Vagina (tissue), 2 donors: ENCODE data around the gene PKD1L1. TPM values are rescaled to one million over a fixed set of nuclear protein-coding genes. Genes with fewer than 3 reads are reported as not detected.

ENCODE experiments used
- DNase-seq, 2 donors: peaks; one replicate each; pipeline ENCODE4 v3.0.0-alpha.2; 2017; ENCODE audit errors: extremely low spot score in 2 of 2
- H3K27ac ChIP-seq: fragments of 200-600 bp; sonication (generic); one replicate; pipeline ENCODE4 v1.5.1; 2019
- H3K27me3 ChIP-seq: fragments of 200-600 bp; sonication (generic); one replicate; pipeline ENCODE4 v1.5.1; 2019
- H3K36me3 ChIP-seq, 2 donors: fragments of 200-600 bp; sonication (generic); one replicate each; pipeline ENCODE4 v1.5.1; 2017 to 2019
- H3K4me1 ChIP-seq: fragments of 200-600 bp; sonication (generic); one replicate; pipeline ENCODE4 v1.5.1; 2019
- H3K4me3 ChIP-seq, 2 donors: fragments of 200-600 bp; sonication (generic); 1 replicate in 1 of 2; 2 replicates in 1 of 2; pipeline ENCODE4 v1.5.1; 2016 to 2019
- H3K9me3 ChIP-seq: fragments of 200-600 bp; sonication (generic); one replicate; pipeline ENCODE4 v1.5.1; 2019
- POLR2A ChIP-seq, 2 donors: fragments of 450-650 bp; IDR thresholded peaks; one replicate each; pipeline ENCODE4 v1.6.1; 2017; ENCODE audit warnings: antibody characterized with exemption in 2 of 2, mild to moderate bottlenecking in 2 of 2, moderate library complexity in 2 of 2
- POLR2AphosphoS5 ChIP-seq, 2 donors: sonication (generic); formaldehyde crosslinking; IDR thresholded peaks; one replicate each; pipeline ENCODE4 v1.9.0; 2017; ENCODE audit warnings: antibody characterized with exemption in 2 of 2, mild to moderate bottlenecking in 2 of 2, low read depth in 1 of 2; ENCODE audit not compliant: insufficient read depth in 1 of 2
- intact Hi-C: fragments of 100-400 bp; cut with DNase I; formaldehyde crosslinking; loops from one replicate; pipeline ENCODE4 v1.15.1; 2023
- total RNA-seq: library from RNA; depleted of rRNA; stranded (reverse); fragments of >200 nt; gene quantifications from one replicate; pipeline ENCODE4 v1.2.3, GENCODE V29; 2016
- TF ChIP-seq, protein P1 (sequence below), 3 experiments: fragments of 450-650 bp in 2 of 3; fragments of 200-600 bp in 1 of 3; sonication (generic) in 1 of 3; IDR thresholded peaks; one replicate each; pipeline ENCODE4 v1.5.1; 2017 to 2019; ENCODE audit warnings: antibody characterized with exemption in 3 of 3, mild to moderate bottlenecking in 2 of 3, moderate library complexity in 2 of 3

The PKD1L1 gene
- total RNA-seq, 1 donor from 2014 or later = 0.49 TPM

DNA sequence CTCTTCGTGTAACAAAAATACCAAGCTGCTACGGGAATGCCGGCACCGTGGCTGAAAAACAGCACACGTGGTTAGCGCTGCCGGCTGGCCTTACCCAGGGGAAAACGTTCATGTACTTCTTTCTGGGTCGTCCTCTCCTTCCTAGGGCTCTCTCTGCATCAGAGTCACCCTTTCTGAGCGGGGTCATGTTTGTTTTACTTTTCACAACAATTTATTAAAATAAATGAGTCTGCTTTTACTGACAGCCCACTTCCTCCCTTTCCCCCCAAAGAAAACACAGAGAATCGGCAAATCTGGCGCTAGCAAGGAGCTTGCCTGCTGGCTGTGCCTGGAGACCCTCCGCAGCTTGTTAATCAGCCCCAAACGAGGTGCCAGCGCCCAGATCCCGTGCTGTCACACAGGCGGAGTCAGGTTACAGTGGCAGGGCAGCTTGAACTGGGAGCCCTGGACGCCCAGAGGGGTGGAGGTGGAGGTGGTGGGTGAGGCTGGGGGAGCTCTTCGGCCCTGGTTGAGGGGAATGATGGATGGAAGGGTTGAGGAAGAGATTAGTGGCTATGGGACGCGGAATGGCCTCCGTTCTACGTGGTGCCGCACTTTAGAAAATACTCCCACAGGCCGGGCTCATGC is 204.2 kb downstream of the PKD1L1 start:
- DNase-seq = no peak
- Histone ChIP-seq H3K27ac (no peak overlapping the region), H3K9me3 (no peaks in the 10 kb centered on the region), H3K4me1 (no peaks in the 10 kb centered on the region), H3K4me3 (no peak overlapping the region), H3K36me3 (no peaks in the 10 kb centered on the region), H3K27me3 (no peaks in the 10 kb centered on the region)
- intact Hi-C loops = no loop called here
- no peak for TF ChIP-seq POLR2AphosphoS5 (IDR thresholded peaks at IDR 0.05; ENCODE audit: insufficient read depth in 1 of 2, low read depth in 1 of 2)

DNA sequence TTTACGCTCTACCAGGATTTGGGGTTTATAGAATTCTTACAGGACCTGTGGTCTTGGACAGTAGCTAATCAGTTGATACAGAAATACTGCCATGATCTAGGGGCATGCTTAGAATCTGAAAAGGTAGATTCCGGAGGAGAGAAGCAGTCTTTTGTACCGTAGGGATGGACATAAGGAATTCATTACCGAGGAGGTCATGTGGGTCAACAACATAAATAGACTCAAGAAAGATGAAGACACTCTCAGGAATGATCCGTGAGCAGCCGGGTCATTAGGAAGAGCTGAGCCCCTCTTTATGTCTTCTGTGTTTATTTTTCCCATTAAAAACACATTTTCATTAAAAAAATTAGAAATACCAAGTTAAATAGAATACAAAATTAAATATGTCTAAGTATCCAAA is 206.3 kb downstream of the PKD1L1 start:
- TF ChIP-seq POLR2AphosphoS5 (IDR thresholded peaks at IDR 0.05; ENCODE audit: insufficient read depth in 1 of 2, low read depth in 1 of 2) (no peak), POLR2A (IDR thresholded peaks at IDR 0.05) (no peak)
- TF ChIP-seq, protein P1, sequence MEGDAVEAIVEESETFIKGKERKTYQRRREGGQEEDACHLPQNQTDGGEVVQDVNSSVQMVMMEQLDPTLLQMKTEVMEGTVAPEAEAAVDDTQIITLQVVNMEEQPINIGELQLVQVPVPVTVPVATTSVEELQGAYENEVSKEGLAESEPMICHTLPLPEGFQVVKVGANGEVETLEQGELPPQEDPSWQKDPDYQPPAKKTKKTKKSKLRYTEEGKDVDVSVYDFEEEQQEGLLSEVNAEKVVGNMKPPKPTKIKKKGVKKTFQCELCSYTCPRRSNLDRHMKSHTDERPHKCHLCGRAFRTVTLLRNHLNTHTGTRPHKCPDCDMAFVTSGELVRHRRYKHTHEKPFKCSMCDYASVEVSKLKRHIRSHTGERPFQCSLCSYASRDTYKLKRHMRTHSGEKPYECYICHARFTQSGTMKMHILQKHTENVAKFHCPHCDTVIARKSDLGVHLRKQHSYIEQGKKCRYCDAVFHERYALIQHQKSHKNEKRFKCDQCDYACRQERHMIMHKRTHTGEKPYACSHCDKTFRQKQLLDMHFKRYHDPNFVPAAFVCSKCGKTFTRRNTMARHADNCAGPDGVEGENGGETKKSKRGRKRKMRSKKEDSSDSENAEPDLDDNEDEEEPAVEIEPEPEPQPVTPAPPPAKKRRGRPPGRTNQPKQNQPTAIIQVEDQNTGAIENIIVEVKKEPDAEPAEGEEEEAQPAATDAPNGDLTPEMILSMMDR (IDR thresholded peaks at IDR 0.05) = no peak
- no peak overlapping the region for H3K27ac ChIP-seq
- no peaks in the 10 kb centered on the region for H3K9me3 ChIP-seq

DNA sequence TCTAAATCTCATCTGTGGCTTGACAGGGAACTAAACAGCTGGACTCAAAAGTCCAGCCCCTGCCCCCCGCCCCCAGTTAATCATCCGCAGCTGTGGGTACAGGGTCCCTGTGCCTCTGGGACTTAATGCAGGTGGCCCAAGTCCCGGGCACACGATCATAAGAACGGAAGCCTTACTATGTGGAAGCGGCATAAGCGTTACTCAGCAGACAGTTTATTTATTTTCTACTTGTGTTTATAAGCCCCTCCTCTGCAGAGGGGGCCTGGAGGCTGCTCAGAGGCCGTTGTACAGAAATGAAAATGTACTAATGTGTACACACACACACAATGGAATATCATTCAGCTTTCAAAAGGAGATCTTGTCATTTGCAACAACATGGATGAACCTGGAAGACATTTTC is 208.4 kb downstream of the PKD1L1 start:
- no peaks in the 10 kb centered on the region for H3K4me1 ChIP-seq
- H3K9me3 ChIP-seq = no peaks in the 10 kb centered on the region
- H3K36me3 ChIP-seq = no peaks in the 10 kb centered on the region
- no peak overlapping the region for H3K4me3 ChIP-seq
- TF ChIP-seq POLR2AphosphoS5 (IDR thresholded peaks at IDR 0.05; ENCODE audit: insufficient read depth in 1 of 2, low read depth in 1 of 2) = no peak
- TF ChIP-seq, protein P1 (IDR thresholded peaks at IDR 0.05) = no peak
- no peak for TF ChIP-seq POLR2A (IDR thresholded peaks at IDR 0.05)
- intact Hi-C loops = no loop called here
- no peak for DNase-seq
- no peak overlapping the region for H3K27ac ChIP-seq
- H3K27me3 ChIP-seq = no peaks in the 10 kb centered on the region

More for the DNA sequence above, 206.3 kb downstream of the PKD1L1 start:
- H3K27me3 ChIP-seq = no peaks in the 10 kb centered on the region
- H3K4me1 ChIP-seq = no peaks in the 10 kb centered on the region
- no peak overlapping the region for H3K4me3 ChIP-seq
- intact Hi-C loops = no loop called here
- DNase-seq = no peak
- H3K36me3 ChIP-seq = no peaks in the 10 kb centered on the region

DNA sequence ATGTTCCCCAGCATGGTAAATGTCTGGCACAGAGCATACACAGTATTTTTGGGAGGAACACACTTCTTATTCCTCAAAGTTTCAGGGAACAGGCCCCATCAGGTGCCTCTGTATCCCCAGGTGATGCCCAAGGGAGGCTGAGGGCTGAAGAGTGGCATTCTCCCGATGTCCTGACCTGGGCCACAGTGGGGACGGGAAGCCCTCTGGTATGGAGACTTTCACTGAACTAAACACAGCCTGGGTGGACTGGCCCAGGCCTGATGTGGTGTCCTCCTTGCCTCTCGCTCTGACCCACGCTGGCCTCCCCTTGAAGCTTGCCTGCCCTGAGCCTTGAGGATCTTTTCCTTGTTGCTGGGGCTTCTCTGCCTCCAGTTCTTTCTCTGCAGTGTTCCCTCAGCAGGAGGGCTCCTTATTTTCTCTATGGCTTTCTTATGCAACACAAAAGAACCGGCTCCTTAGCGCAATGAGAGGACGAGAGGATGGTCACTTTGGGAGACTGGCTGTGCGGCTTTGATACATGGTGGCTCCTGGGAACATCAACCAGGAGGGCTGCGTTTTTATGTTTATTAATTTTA is 208.9 kb downstream of the PKD1L1 start:
- Histone ChIP-seq H3K27me3 (no peaks in the 10 kb centered on the region), H3K9me3 (no peaks in the 10 kb centered on the region), H3K36me3 (no peaks in the 10 kb centered on the region), H3K4me1 (no peaks in the 10 kb centered on the region), H3K4me3 (no peak overlapping the region), H3K27ac (no peak overlapping the region)
- no peak for DNase-seq
- TF ChIP-seq, protein P1 (IDR thresholded peaks at IDR 0.05) = no peak
- no peak for TF ChIP-seq POLR2AphosphoS5 (IDR thresholded peaks at IDR 0.05; ENCODE audit: insufficient read depth in 1 of 2, low read depth in 1 of 2)
- no peak for TF ChIP-seq POLR2A (IDR thresholded peaks at IDR 0.05)
- intact Hi-C loops = no loop called here

DNA sequence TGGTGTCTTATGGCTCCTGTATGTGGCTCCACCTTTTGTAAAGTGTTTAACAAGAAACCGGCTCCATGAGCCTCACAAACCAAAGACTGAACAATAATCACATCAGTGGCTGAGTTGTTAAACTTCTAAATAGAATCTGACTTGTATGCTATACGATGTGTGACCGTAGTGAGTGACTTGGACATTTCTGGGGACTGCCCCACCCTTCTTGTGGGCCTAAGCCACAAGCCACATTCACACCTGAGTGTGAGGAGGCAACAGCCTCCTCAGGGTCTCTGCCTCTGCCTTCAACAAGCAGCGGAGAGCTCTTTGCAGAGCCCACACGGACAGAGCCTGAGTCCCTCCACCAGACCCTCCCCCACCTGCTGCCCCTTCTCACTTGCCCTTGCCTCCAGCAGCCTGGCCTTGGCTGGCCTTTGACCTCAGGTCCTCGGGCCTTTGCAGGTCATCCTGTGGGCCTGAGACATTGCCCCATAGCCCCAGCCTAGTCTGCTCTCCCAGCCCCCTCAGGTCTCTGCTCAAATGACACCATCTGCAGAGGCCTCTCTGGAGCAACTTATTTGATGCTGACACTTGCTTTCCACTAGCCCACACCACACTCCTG is 209.6 kb downstream of the PKD1L1 start:
- H3K27me3 ChIP-seq = no peaks in the 10 kb centered on the region
- H3K9me3 ChIP-seq = no peaks in the 10 kb centered on the region
- H3K4me3 ChIP-seq = no peak overlapping the region
- TF ChIP-seq POLR2A (IDR thresholded peaks at IDR 0.05) (no peak), POLR2AphosphoS5 (IDR thresholded peaks at IDR 0.05; ENCODE audit: insufficient read depth in 1 of 2, low read depth in 1 of 2) (no peak)
- TF ChIP-seq, protein P1 (IDR thresholded peaks at IDR 0.05) = no peak
- intact Hi-C loops = no loop called here
- no peak for DNase-seq
- no peaks in the 10 kb centered on the region for H3K36me3 ChIP-seq
- no peaks in the 10 kb centered on the region for H3K4me1 ChIP-seq
- H3K27ac ChIP-seq = no peak overlapping the region
